HG02623 (cell line): Measurements from ENCODE around the gene KCTD1.

ENCODE experiments used
- ATAC-seq: cut with Tn5 transposase; IDR thresholded peaks from one replicate; pipeline ENCODE4 v1.9.1; 2021; ENCODE audit warnings: moderate library complexity; ENCODE audit not compliant: unreplicated experiment

Gene KCTD1

GRCh38 chr18:26548415-26549262 is at the start of gene KCTD1:
Gene KCTD1 (minus strand): TSS chr18:26548553. CDS start chr18:26548536, 17 bp downstream.
- ATAC-seq, result peak; percentile 42

GRCh38 chr18:26593365-26594320 is 45.3 kb upstream of the KCTD1 start:
- ATAC-seq, result no peak

GRCh38 chr18:26584745-26585144 is 36.4 kb upstream of the KCTD1 start:
- no peak for ATAC-seq

- no peak for ATAC-seq
Observed at GRCh38 chr18:26579941-26580618, 31.7 kb upstream of the KCTD1 start.

GRCh38 chr18:26575865-26576217 is 27.5 kb upstream of the KCTD1 start:
- no peak for ATAC-seq

GRCh38 chr18:26574958-26575864 is 26.9 kb upstream of the KCTD1 start:
- no peak for ATAC-seq

GRCh38 chr18:26568926-26569665 is 20.7 kb upstream of the KCTD1 start:
- ATAC-seq, result no peak

GRCh38 chr18:26568513-26568912 is 20.2 kb upstream of the KCTD1 start:
- no peak for ATAC-seq

- no peak for ATAC-seq
Observed at GRCh38 chr18:26566874-26567555, 18.7 kb upstream of the KCTD1 start.

- no peak for ATAC-seq
Observed at GRCh38 chr18:26565514-26565913, 17.2 kb upstream of the KCTD1 start.

GRCh38 chr18:26563024-26563423 is 14.7 kb upstream of the KCTD1 start:
- ATAC-seq, result no peak

GRCh38 chr18:26562568-26562967 is 14.2 kb upstream of the KCTD1 start:
- ATAC-seq, result no peak

- ATAC-seq, result no peak
Observed at GRCh38 chr18:26561769-26562168, 13.4 kb upstream of the KCTD1 start.

- peak; percentile 96 for ATAC-seq
Observed at GRCh38 chr18:26556573-26556972, 8.2 kb upstream of the KCTD1 start.

GRCh38 chr18:26555804-26556553 is 7.6 kb upstream of the KCTD1 start:
- no peak for ATAC-seq

GRCh38 chr18:26553943-26554342 is 5.6 kb upstream of the KCTD1 start:
- no peak for ATAC-seq

- no peak for ATAC-seq
Observed at GRCh38 chr18:26551695-26552081, 3.3 kb upstream of the KCTD1 start.

- no peak for ATAC-seq
Observed at GRCh38 chr18:26550998-26551694, 2.8 kb upstream of the KCTD1 start.
